Brain microvascular endothelial cell (primary cell): ENCODE data around the gene HS3ST4.

ENCODE experiments used
- DNase-seq: peaks from one replicate; pipeline ENCODE4 v3.0.0-alpha.2; 2020
- H3K27ac ChIP-seq: fragments of 250-450 bp; sonication (Bioruptor Pico); 2 replicates; pipeline ENCODE4 v1.5.1; 2020; ENCODE audit warnings: mild to moderate bottlenecking, moderate library complexity
- H3K27me3 ChIP-seq: fragments of 250-450 bp; sonication (Bioruptor Pico); replicated peaks from 2 replicates; pipeline ENCODE4 v1.5.1; 2020; ENCODE audit warnings: mild to moderate bottlenecking
- H3K36me3 ChIP-seq: fragments of 250-450 bp; sonication (Bioruptor Pico); replicated peaks from 2 replicates; pipeline ENCODE4 v1.5.1; 2020; ENCODE audit warnings: mild to moderate bottlenecking
- H3K4me3 ChIP-seq: 2 replicates; pipeline ENCODE4 v1.5.1; 2011; ENCODE audit warnings: low read depth, mild to moderate bottlenecking, control low read depth, low read length, moderate library complexity
- CTCF ChIP-seq: IDR thresholded peaks from 2 replicates; pipeline ENCODE4 v1.5.1; 2011; ENCODE audit warnings: low read depth, mild to moderate bottlenecking, moderate library complexity, low read length, control low read depth, inconsistent platforms; ENCODE audit errors: missing control alignments
- in situ Hi-C: cut with HindIII; loops from 2 replicates; pipeline ENCODE4 v1.10.0; 2017; ENCODE audit warnings: low sequenced_read_pairs, low pct_ligation_motif_present

The HS3ST4 gene

GRCh38 chr16:25966172-25967097 lies 274.7 kb downstream of the HS3ST4 start:
- in situ Hi-C loops, result no loop called here
- DNase-seq, result no peak
- no peaks in the 10 kb centered on the region for H3K27me3 ChIP-seq
- H3K4me3 ChIP-seq, result no peak overlapping the region
- no peaks in the 10 kb centered on the region for H3K36me3 ChIP-seq
- H3K27ac ChIP-seq, result no peak overlapping the region
- TF ChIP-seq CTCF, result no peak

- no peaks in the 10 kb centered on the region for H3K27me3 ChIP-seq
- H3K4me3 ChIP-seq, result no peak overlapping the region
- TF ChIP-seq CTCF, result no peak
- no peaks in the 10 kb centered on the region for H3K36me3 ChIP-seq
- no peak for DNase-seq
- H3K27ac ChIP-seq, result no peak overlapping the region
- in situ Hi-C loops, result no loop called here
Observed at GRCh38 chr16:25977121-25977520, 285.4 kb downstream of the HS3ST4 start.

- Histone ChIP-seq H3K27me3 (no peaks in the 10 kb centered on the region), H3K27ac (no peak overlapping the region), H3K4me3 (no peak overlapping the region), H3K36me3 (no peaks in the 10 kb centered on the region)
- TF ChIP-seq CTCF, result no peak
- in situ Hi-C loops, result no loop called here
- no peak for DNase-seq
Observed at GRCh38 chr16:25978218-25978617, 286.5 kb downstream of the HS3ST4 start.

- TF ChIP-seq CTCF, result no peak
- Histone ChIP-seq H3K27me3 (no peaks in the 10 kb centered on the region), H3K4me3 (no peak overlapping the region), H3K36me3 (no peaks in the 10 kb centered on the region), H3K27ac (no peak overlapping the region)
- DNase-seq, result no peak
- in situ Hi-C loops, result no loop called here
Observed at GRCh38 chr16:25988084-25988483, 296.3 kb downstream of the HS3ST4 start.

GRCh38 chr16:25988882-25989281 lies 297.1 kb downstream of the HS3ST4 start:
- TF ChIP-seq CTCF, result no peak
- H3K27me3 ChIP-seq, result no peaks in the 10 kb centered on the region
- in situ Hi-C loops, result no loop called here
- no peak overlapping the region for H3K27ac ChIP-seq
- no peak overlapping the region for H3K4me3 ChIP-seq
- no peaks in the 10 kb centered on the region for H3K36me3 ChIP-seq
- no peak for DNase-seq
